Measurements from ENCODE around the gene SYCE3. TPM values are rescaled to one million over a fixed set of nuclear protein-coding genes. Genes with fewer than 3 reads are reported as not detected.

The SYCE3 gene
- not detected in 2 replicates for total RNA-seq (2021)
- Bru-seq, nascent RNA: not detected
- not detected for BruChase-seq, experiment 1, labeled RNA remaining after a 2-hour chase
- percentile 18 among the genes with signal in this experiment for BruChase-seq, experiment 2, labeled RNA remaining after a 6-hour chase
- long read RNA-seq: 0 reads

GRCh38 chr22:50562523-50563412 lies at the start of gene SYCE3:
Gene SYCE3 (minus strand): TSS chr22:50562919. CDS start chr22:50556405, 6,514 bp downstream.
- POLR2A ChIA-PET (ENCODE audit: low non-redundant PET): no interaction called here
- H3K27ac ChIP-seq (ENCODE audit: low read depth, low read length, poor library complexity, severe bottlenecking): peak within 1 kb of the TSS; percentile 2
- no TSS peak for BruUV-seq (replicated peaks)
- CTCF ChIA-PET: interaction anchor here (0.6 to 1.1 kb wide), 4 partner anchors 17 to 332 kb away, joined by 4 to 6 read pairs (median 5); partner anchors contain the start of genes KLHDC7B, NCAPH2 and SCO2
- TF ChIP-seq CTCF (conservative IDR thresholded peaks at IDR 0.05; ENCODE audit: low read depth, low read length) (peak; percentile 93), EZH2 (IDR thresholded peaks at IDR 0.05; ENCODE audit: borderline replicate concordance, low read depth, low read length, poor library complexity, severe bottlenecking) (no peak)
- intact Hi-C loops (cut with micrococcal nuclease; ENCODE audit: unreplicated experiment): no loop called here
- H3K9me3 ChIP-seq (ENCODE audit: low read depth, low read length, poor library complexity, severe bottlenecking): no peaks in the 10 kb centered on the region
- no peaks in the 10 kb centered on the region for H3K27me3 ChIP-seq (replicated peaks; ENCODE audit: insufficient read depth, low read depth, low read length, poor library complexity)
- no peaks in the 10 kb centered on the region for H3K36me3 ChIP-seq (ENCODE audit: insufficient read depth, low read length, poor library complexity, severe bottlenecking)
- H3K4me3 ChIP-seq (ENCODE audit: low read depth, low read length, poor library complexity, severe bottlenecking): peak within 1 kb of the TSS; percentile 52
- no peaks in the 10 kb centered on the region for H3K4me1 ChIP-seq (ENCODE audit: insufficient read depth, low read length, poor library complexity, severe bottlenecking)
- peak; percentile 97 for DNase-seq (ENCODE audit: low spot score)

- CTCF ChIA-PET: no interaction called here
- no TSS peak for BruUV-seq (replicated peaks)
- H3K9me3 ChIP-seq (ENCODE audit: low read depth, low read length, poor library complexity, severe bottlenecking): no peaks in the 10 kb centered on the region
- no peaks in the 10 kb centered on the region for H3K4me1 ChIP-seq (ENCODE audit: insufficient read depth, low read length, poor library complexity, severe bottlenecking)
- H3K27ac ChIP-seq (ENCODE audit: low read depth, low read length, poor library complexity, severe bottlenecking): no peak overlapping the region
- intact Hi-C loops (cut with micrococcal nuclease; ENCODE audit: unreplicated experiment): no loop called here
- no peaks in the 10 kb centered on the region for H3K36me3 ChIP-seq (ENCODE audit: insufficient read depth, low read length, poor library complexity, severe bottlenecking)
- TF ChIP-seq CTCF (conservative IDR thresholded peaks at IDR 0.05; ENCODE audit: low read depth, low read length): no peak
- TF ChIP-seq EZH2 (IDR thresholded peaks at IDR 0.05; ENCODE audit: borderline replicate concordance, low read depth, low read length, poor library complexity, severe bottlenecking): no peak
- DNase-seq (ENCODE audit: low spot score): no peak
- POLR2A ChIA-PET (ENCODE audit: low non-redundant PET): no interaction called here
- H3K27me3 ChIP-seq (replicated peaks; ENCODE audit: insufficient read depth, low read depth, low read length, poor library complexity): no peaks in the 10 kb centered on the region
- H3K4me3 ChIP-seq (ENCODE audit: low read depth, low read length, poor library complexity, severe bottlenecking): no peak overlapping the region
Measured at GRCh38 chr22:50612168-50612527, 49.4 kb upstream of the SYCE3 start.

GRCh38 chr22:50611341-50612060 lies 48.8 kb upstream of the SYCE3 start:
- H3K36me3 ChIP-seq (ENCODE audit: insufficient read depth, low read length, poor library complexity, severe bottlenecking): no peaks in the 10 kb centered on the region
- ChIA-PET POLR2A (ENCODE audit: low non-redundant PET) (no interaction called here), CTCF (no interaction called here)
- no peaks in the 10 kb centered on the region for H3K4me1 ChIP-seq (ENCODE audit: insufficient read depth, low read length, poor library complexity, severe bottlenecking)
- H3K4me3 ChIP-seq (ENCODE audit: low read depth, low read length, poor library complexity, severe bottlenecking): no peak overlapping the region
- no peaks in the 10 kb centered on the region for H3K27me3 ChIP-seq (replicated peaks; ENCODE audit: insufficient read depth, low read depth, low read length, poor library complexity)
- no peak for TF ChIP-seq CTCF (conservative IDR thresholded peaks at IDR 0.05; ENCODE audit: low read depth, low read length)
- H3K27ac ChIP-seq (ENCODE audit: low read depth, low read length, poor library complexity, severe bottlenecking): no peak overlapping the region
- no TSS peak for BruUV-seq (replicated peaks)
- H3K9me3 ChIP-seq (ENCODE audit: low read depth, low read length, poor library complexity, severe bottlenecking): no peaks in the 10 kb centered on the region
- DNase-seq (ENCODE audit: low spot score): no peak
- intact Hi-C loops (cut with micrococcal nuclease; ENCODE audit: unreplicated experiment): no loop called here
